Breast epithelium (tissue), 3 donors: Measurements from ENCODE around the gene ERC1.

ENCODE experiments used
- POLR2A ChIP-seq: fragments of 450-650 bp; IDR thresholded peaks from one replicate; pipeline ENCODE4 v1.6.1; 2016; ENCODE audit warnings: antibody characterized with exemption, mild to moderate bottlenecking, moderate library complexity
- POLR2AphosphoS5 ChIP-seq, 3 donors: sonication (generic); formaldehyde crosslinking; IDR thresholded peaks; one replicate each; pipeline ENCODE4 v1.6.1; 2017; ENCODE audit warnings: antibody characterized with exemption in 3 of 3
- TF ChIP-seq, protein P1 (sequence below), 3 donors: fragments of 450-650 bp; IDR thresholded peaks; one replicate each; pipeline ENCODE4 v1.5.1; 2016 to 2017; ENCODE audit warnings: antibody characterized with exemption in 3 of 3, mild to moderate bottlenecking in 3 of 3, moderate library complexity in 3 of 3

DNA sequence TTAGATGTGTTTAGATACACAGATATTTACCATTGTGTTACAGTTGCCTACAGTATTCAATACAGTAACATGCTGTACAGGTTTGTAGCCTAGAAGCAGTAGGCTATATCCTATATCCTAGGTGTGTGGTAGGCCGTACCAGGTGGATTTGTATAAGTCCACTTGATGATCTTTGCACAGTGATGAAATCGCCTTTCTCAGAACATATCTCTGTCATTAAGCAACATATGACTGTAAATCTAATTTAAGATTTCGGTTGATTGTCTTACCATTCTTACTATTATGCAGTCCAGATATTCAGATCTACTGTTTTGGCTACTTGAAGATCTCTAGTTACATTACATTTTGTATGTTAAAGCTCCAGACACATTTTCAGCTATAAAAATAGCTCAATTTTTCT is 39.8 kb downstream of the ERC1 start:
- TF ChIP-seq, protein P1, sequence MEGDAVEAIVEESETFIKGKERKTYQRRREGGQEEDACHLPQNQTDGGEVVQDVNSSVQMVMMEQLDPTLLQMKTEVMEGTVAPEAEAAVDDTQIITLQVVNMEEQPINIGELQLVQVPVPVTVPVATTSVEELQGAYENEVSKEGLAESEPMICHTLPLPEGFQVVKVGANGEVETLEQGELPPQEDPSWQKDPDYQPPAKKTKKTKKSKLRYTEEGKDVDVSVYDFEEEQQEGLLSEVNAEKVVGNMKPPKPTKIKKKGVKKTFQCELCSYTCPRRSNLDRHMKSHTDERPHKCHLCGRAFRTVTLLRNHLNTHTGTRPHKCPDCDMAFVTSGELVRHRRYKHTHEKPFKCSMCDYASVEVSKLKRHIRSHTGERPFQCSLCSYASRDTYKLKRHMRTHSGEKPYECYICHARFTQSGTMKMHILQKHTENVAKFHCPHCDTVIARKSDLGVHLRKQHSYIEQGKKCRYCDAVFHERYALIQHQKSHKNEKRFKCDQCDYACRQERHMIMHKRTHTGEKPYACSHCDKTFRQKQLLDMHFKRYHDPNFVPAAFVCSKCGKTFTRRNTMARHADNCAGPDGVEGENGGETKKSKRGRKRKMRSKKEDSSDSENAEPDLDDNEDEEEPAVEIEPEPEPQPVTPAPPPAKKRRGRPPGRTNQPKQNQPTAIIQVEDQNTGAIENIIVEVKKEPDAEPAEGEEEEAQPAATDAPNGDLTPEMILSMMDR (IDR thresholded peaks at IDR 0.05): no peak
- no peak for TF ChIP-seq POLR2A
- TF ChIP-seq POLR2AphosphoS5 (IDR thresholded peaks at IDR 0.05): no peak
